OCI-LY7 (cell line): ENCODE measurements around the gene DNAJB5.

Experiments
- CTCF ChIP-seq: fragments of 200-600 bp; sonication (generic); conservative IDR thresholded peaks from 2 replicates; pipeline ENCODE4 v1.5.1; 2014; ENCODE audit warnings: mild to moderate bottlenecking, antibody characterized with exemption, low read length, moderate library complexity, mixed read lengths
- EZH2phosphoT487 ChIP-seq: fragments of 200-600 bp; sonication (generic); IDR thresholded peaks from 2 replicates; pipeline ENCODE4 v1.6.1; 2018; ENCODE audit warnings: low read depth, borderline replicate concordance, mild to moderate bottlenecking, mixed run types, antibody characterized with exemption, low read length, moderate library complexity, mixed read lengths

GRCh38 chr9:34954225-34954624 lies 35.3 kb upstream of the DNAJB5 start:
- TF ChIP-seq CTCF = no peak
- no peak for TF ChIP-seq EZH2phosphoT487
